Stimulated activated CD4-positive, alpha-beta T cell treated with anti-CD3 and anti-CD28 coated beads, Interleukin-12 subunit alpha, Interleukin-12 subunit beta, amount 100 ng/mL, for 48 hours (primary cell): ENCODE results near the gene IL4R.
"Not testable (repeated sequence)": the region's sequence is repeated elsewhere in the genome, so short reads cannot be mapped to it uniquely, and the experiment has no call there.

Experiments
- DNase-seq, 3 donors: peaks; one replicate each; pipeline ENCODE4 v3.0.0-alpha.2; 2020; ENCODE audit warnings: low read depth in 2 of 3, low spot score in 1 of 3

The IL4R gene

DNA sequence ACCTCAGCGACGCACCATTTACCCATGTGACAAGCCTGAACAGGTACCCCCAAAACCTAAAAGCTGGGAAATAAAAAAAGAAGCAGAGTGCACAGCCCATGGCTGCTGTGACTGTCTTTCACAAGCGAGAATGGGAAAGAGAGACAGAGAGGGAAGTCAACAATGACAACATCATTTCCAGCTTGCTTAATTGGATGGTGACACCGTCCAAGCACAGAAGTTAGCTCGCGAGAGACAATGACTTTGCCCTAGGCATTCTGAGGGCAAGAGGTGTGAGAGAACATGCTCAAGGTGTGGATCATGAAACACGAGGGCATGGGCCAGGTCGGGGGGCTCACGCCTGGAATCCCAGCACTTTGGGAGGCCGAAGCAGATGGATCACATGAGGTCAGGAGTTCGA, 25.9 kb upstream of the IL4R start:
- no peak for DNase-seq

DNA sequence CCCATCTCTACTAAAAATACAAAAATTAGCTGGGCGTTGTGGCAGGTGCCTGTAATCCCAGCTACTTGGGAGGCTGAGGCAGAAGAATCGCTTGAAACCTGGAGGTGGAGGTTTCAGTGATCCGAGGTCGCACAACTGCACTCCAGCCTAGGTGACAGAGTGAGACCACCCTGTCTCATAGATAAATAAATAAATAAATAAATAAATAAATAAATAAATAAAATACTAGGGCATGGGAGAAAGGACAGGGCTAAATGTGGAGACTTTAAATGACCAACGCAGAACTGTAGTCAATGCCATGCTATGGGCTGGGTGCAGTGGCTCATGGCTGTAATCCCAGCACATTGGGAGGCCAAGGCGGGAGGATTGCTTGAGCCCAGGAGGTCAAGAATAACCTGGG, 25.5 kb upstream of the IL4R start:
- DNase-seq = not testable (repeated sequence)

DNA sequence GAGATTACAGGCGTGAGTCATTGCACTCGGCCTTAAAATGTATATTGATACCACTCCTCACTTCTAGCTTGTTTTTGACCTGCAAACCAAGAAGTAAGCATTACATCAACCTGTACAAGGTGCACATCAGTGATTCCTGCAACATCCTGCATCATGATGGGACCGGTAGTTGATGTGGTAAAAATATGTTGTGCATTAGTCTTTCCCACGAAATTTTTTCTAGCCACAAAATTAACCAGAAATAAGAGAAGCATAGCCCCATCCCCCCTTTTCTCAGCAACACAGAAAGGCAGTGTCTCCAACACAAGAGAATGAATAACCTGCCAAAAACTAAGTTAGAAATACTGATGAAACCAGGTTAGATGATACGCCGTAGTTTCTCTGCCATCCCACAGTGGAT, 24.1 kb upstream of the IL4R start:
- no peak for DNase-seq

DNA sequence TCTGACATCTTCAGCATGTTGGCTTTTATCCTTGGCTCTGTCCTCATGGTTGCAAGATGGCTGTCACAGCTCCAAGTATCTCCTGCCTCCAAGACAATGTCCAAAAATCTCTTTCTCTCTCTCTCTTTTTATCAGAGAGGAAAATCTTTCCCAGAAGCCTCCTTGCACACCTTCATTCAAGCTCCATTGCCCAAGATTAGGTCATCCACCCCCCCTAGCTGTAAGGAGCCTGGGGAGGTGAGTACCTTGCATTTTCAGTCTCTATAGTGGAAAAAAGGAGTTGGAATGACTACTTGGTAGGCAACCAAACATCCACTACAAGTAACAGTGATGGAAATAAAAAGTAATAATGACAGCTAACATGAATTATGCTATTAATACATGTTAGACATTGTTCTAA, 23.2 kb upstream of the IL4R start:
- no peak for DNase-seq

DNA sequence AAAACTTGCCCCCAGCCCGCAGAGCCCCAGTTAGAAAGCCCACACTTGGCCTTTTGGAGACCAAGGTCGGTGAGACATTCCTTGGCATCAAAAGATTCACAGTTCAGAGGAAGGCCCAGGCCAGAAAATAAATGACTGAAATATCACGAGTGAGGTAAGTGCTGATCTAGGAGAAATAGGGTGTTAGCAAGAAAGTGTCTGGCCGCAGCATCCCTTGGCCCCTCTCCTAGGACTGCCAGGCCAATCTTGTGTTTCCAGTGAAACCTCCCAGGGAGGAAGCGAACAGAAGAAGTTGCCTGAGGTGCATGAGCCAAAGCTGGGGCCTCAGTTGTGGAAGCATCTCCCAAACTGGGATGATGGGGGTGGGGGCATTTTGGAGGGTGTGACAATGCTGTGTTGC, 22.7 kb upstream of the IL4R start:
- DNase-seq = no peak

DNA sequence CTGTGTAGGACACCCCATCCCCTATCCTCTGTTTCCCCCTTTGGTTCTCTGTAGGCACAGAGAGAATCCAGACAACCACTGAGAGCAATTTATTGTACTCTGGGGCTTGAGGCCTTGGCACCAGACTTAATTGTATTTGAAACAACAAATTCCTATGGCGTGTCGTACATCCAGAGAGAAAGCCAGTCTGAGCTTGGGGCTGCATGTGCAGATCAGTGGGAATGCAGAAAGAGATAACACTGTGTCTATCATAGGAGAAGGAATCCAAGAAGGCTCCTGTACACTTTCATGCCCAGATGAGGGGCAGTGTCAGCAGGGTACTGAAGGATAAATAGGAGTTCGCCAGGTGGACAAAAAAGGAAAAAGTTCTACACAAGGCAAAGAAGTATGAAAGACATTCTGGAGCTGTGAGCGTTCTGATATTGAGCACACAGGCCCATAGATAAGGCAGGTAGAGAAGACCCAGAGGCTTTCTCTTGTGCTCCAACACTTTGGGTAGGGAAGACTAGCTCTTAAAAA, 22.0 kb upstream of the IL4R start:
- no peak for DNase-seq

DNA sequence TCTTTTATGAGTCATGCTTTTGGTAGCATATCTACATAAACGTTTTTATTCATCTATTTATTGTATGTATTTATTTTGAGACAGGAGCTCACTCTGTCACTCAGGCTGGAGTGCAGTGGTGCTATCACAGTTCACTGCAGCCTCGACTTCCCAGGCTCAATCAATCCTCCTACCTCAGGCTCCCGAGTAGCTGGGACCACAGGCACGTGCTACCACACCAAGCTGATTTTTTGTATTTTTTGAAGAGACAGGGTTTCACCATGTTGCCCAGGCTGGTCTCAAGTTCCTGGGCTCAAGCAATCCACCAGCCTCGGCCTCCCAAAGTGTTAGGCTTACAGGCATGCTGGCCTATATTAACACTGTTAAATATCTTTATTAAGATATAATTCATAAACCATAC, 20.4 kb upstream of the IL4R start:
- DNase-seq = no peak

DNA sequence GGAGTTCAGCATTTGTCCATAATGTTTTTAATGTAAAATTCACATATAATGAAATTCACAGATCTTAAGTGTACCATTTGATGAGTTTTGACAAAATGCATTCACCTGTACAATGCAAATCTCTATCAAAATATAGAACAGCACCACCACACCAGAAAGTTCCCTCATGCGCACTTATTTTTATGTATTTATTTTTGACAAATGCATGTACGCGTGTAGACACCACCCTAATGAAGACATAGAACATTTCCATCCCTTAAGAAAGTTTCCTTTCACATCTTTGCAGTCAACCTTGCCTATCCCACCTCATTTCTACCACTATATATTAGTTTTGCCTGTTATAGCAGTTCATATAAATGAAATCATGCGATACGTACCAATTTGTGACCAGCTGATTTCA, 15.6 kb upstream of the IL4R start:
- no peak for DNase-seq

DNA sequence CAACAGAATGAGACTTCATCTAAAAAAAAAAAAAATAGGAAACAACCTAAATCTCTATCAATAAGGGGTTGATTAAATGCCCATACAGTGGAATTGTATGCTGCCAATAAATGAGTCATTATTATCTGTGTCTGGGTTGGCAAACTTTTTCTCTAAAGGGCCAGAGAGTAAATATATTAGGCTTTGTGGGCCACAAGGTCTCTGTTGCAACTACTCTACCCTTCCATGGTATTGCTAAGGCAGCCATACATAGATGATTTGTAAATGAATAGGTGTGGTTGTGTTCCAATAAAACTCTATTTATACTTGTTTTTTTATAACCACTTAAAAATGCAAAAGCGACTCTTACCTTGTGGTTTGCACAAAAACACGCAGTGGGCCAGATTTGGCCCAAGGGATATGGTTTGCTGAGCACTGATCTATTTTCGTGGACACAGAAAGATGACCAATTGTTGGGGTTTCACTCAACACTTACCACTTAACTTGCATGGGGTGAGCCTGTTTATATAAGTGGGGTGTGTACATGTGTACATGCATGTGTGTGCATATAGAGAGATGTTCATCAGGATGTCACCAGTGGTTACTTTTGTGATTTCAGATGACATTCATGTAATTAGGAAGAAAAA, 12.4 kb upstream of the IL4R start:
- no peak for DNase-seq

DNA sequence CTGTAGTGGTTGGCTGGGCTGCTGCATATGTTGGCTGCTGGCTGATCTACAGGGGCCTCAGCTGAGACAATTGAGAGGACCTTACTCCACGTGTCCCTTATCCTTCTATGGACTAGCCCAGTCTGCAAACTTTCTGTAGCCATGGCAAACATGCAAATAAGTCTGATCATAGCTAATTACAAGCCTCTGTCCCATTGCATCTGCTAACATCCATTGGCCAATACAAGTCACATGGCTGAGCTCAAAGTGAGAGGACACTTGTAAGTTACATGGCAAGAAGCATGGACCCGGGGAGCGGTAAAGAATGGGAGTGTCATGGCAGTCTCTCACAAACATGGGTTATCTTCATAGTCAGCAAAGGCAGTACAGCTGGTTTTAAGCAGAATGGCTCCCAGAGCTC, 11.6 kb upstream of the IL4R start:
- no peak for DNase-seq

DNA sequence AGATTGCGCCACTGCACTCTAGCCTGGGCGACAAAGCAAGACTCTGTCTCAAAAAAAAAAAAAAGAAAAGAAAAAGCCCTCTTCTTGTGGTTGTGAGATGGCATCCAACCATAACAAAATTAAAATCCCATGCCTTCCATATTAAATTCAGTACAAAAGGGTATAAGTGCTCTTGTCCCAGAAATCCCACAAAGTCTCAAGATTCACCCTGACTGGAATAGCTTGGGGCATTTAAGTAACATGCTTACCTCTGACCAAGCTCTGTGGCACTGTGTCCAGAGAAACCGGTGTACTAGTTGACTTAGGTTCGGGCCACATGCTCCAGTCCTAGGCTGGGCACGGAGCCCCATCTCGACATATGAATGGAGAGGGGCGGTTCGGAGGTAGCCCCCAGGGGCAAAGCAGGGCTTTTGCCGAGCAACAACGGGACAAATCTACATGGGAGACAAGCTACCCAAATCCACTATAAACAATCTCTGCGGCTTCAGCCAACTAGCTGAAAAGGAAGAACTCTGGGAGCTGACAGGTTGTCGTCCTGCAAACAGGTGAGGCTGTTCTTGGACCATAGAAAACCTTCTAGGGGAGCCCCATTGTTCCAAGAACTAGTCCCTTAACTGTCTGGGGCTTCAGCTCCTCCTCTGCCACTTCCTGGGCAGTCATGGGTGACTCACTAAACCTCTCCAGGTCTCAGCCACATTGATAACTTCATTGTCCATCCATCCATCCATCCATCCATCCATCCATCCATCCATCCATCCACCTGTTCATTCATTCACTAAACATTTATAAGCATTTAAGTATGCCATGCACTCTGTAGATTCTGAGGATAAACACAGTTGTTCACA, 10.3 kb upstream of the IL4R start:
- DNase-seq = no peak

DNA sequence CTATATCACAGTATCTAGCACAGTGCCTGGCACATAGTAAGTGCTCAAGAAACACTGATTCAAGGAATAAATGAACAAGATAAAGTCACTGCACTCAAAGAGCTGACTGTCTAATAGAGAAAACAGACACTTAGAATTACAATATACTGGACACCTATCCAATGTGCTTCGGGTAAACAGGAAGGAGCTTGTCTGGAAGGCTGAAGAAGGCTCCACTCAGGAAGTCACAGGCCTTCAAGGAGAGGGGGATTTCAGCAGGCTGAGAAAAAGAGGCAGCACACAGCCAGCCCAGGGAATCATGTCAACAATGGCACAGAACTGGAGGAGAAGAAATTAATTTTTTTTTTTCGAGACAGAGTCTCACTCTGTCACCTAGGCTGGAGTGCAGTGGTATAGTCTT, 9.7 kb upstream of the IL4R start:
- DNase-seq = no peak

DNA sequence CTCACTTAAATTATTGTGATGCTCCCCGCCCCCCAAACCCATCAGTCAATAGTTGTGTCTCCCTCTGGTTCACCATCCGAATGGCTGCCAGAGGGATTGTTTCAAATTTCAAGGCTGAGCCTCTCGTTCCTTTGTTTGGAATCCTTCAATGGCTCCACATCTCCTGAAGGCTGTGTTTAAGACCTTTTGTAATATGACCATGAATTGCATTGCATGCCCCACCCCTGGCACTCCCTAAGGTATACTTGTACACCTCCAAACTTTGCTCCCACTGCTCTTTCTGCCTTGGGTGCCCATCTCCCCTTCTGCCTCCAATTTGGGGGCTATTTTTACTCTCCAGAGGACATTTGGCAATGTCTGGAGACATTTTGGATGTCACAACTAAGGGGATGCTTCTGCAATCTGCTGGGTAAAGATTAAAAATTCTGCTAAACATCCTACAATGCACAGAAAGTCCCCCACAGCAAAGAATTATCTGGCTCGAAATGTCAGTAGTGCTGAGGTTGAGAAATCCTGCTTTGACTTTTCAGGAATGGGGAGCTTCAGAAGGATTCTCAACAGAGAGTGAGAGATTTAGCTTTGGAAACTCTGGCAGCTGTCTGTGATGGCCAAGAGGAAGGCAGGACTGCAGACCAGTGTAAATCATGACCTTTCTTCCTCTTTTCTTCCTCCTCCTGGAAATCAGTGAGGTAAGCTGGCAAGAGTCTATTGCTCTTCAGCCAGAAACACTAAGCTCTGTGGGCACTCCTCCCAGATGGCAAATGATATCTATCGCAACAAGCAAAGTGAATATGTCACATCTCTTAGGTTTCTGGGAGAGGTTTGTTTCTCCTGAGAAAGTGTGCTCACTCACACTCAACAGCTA, 8.7 kb upstream of the IL4R start:
- DNase-seq = no peak

DNA sequence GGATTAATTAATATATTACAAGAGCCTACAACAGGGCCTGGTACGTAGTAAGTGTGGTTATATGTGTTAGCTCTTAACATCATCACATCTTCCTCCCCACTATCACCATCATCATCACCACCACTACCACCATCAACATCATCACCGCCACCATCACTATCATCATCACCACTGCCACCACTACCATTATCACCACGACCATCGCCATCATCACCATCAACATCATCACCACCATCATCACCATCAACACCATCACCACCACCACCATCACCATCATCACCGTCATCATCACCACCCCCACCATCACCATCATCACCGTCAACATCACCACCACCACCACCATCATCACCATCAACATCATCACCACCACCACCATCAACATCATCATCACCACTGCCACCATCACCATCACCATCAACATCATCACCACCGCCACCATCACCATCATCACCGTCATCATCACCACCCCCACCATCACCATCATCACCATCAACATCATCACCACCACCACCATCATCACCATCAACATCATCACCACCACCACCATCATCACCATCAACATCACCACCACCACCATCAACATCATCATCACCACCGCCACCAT, 7.8 kb upstream of the IL4R start:
- no peak for DNase-seq

DNA sequence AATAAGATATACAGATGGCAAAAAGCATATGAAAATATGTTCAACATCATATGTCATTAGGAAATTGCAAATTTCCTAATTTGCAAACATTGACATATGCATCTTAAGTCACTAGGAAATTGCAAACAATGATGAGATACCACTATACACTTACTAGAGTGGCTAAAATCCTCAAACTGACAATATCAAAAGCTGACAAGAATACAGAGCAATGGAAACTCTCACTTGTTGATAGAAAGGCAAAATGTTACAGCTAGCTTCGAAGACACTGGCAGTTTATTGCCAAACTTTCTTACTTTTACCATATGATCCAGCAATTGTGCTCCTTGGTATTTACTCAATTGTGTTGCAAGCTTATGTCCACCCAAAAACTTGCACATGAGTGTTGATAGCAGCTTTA, 5.0 kb upstream of the IL4R start:
- no peak for DNase-seq

DNA sequence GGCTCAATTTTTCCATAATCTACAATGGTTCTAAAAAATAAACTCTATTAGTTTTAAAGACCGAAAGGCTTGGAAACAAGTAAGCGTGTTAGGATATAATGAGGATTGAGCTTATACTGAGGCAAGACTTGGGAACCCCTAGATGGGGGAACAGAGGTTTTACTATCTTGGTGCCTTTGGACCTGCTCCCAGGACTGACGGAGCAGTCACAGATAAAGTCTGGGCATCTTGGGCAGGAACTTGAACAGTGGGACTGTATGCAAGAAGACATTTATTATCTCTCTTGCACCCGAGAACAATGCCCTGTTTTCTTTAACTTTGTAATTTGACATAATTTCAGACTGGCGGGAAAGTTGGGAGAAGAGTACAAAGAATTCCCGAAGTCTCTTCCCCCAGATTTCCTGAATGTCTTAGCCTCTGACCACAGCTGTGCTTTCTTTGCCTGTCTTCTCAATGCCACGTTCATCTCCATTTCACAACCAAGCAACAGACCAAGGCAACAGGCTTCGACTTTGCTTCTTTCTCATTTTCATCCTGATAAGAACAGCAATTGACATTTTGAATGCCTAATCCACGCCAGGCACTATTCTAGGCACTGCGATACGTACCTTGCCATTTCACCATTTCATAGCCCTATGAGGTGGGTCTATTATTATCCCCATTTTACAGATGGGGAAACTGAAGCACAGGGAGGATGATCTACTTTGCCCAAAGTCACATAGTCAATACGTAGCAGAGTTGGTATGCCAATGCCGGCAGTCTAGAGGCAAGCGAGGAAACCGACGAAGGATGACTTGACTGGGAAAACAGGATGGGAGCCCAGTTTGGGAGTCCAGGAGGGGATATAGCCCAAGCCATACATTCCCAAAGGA, 3.0 kb upstream of the IL4R start:
- no peak for DNase-seq

DNA sequence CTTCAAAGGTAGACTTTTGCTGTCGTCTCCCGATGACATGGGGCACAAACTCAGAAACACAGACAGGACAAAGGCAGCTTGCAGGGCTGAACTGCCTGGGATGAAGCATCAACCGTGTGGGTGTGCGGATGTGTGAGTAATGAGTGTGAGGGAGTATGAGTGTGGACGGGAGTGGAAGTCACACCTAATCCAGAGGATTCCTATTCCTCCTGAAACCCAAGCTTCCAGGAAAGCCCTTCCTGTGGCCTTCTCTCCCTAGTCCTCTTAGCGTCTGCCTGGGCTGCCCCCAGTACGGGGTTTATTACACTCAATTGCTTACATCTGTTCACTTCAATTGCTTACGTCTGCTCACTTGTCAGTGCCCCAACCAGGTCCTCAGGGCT, 2.3 kb upstream of the IL4R start:
- no peak for DNase-seq

DNA sequence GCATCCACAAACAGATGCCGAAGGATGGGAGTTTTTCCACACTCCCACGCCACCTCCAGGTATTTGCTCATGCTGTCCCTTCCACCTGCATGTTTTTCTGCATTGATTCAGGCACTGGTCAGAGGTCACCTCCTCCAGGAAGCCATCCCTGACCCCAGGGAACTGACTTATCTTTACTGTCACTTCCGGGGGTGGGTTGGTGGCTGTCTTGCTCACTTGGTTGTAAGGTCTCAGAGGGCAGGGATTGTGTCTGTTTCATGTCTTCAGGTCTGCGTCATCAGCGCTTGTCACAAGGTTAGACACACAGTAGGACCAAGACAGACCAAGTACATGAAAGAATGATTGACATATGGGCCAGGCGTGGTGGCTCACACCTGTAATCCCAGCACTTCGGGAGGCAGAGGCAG, 1.9 kb upstream of the IL4R start:
- DNase-seq = no peak

DNA sequence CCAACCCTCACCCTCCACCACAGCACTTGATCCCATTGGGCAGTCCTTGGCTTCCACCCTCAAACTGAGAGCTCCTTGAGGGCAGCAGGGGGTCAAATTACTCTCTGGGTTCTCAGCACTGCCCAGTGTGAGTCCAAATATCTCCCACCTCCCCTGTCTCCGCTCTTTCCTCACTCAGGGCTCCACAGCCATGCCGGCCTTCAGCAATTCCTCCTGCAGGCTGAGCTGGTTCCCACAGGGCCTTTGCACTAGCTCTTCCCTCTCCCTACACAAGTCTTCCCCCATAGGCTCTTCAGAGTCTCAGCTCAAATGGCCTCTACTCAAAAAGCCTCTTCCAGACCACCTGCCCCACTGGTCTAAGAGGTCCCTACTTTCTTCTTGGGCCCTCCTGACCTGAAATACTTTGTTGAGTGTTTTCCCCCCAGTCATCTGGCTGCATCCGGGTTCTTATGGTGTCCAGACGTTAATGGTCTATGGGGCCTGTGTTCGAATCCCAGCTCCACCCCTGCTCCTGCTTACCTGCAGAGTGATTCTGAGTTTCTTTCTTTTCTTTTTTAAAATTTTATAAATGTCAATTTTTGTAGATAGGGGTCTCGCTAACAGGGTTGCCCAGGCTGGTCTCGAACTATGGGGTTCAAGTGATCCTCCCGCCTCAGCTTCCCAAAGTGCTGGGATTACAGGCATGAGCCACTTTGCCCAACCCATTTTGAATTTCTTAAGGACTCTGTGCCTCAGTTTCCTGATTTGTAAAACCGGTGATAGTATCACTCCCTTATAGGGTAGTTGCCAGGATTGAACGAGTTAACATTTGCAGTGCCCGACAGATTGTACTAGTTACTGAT, 973 bp upstream of the IL4R start:
- DNase-seq = no peak
